ENCODE measurements around the gene GREB1L. TPM values are rescaled to one million over a fixed set of nuclear protein-coding genes. Genes with fewer than 3 reads are reported as not detected.

Gene GREB1L
- total RNA-seq, 1 donor from 2014 or later = 12.5 TPM

DNA sequence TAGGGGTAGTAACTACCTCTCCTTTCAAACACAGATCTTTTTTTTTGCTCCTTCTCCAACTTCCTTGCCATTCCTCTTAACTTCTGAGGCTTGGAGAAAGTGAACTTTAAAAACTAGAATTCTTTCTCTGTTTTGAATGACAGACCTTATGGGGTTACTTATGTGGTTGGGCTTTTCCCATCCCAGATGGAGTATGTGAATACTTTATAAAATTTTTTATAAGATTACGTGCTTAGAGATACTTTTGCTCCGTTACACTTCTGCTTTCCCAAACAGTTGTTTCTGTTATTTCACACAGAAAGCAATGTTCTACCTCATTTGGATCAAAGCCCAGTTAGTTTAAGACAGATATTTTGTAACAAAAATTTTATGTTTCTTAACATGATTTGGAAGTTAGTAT, 20.2 kb downstream of the GREB1L start:
- H3K27me3 ChIP-seq (ENCODE audit: control insufficient read depth in 3 of 3, insufficient read depth in 3 of 3, low read length in 3 of 3) = no peaks in the 10 kb centered on the region

DNA sequence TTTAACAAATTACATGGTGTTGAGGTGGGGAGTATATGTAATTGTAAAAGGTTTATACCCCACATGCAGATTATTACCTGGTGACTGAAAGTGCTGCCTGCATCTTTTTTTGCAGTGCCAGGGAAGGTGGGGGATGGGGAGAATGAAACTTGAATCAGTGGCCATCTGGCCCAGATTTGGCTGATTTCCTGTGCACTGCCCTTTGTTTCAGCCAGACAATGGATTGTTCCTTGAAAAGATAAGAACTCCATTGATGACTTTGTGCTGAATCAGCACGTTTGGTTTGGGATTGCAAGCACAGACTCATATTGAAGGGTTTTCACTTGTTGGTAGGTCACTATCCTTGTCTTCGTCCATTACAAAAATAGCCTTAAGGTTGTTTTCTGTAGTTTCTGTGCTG, 20.9 kb downstream of the GREB1L start:
- Histone ChIP-seq H3K4me3 (ENCODE audit: low read length in 3 of 3) (no peak overlapping the region), H3K27me3 (ENCODE audit: control insufficient read depth in 3 of 3, insufficient read depth in 3 of 3, low read length in 3 of 3) (no peaks in the 10 kb centered on the region), H3K36me3 (ENCODE audit: control insufficient read depth in 3 of 3, insufficient read depth in 3 of 3, low read length in 3 of 3) (no peaks in the 10 kb centered on the region), H3K27ac (ENCODE audit: low read depth, low read length) (no peak overlapping the region), H3K4me1 (ENCODE audit: control insufficient read depth in 3 of 3, insufficient read depth in 3 of 3, low read length in 3 of 3) (no peaks in the 10 kb centered on the region), H3K9me3 (ENCODE audit: control insufficient read depth in 3 of 3, low read length in 3 of 3) (no peaks in the 10 kb centered on the region), H3K9ac (ENCODE audit: low read depth in 1 of 3, low read length in 3 of 3) (no peak overlapping the region)

More for the DNA sequence above, 20.2 kb downstream of the GREB1L start:
- no peaks in the 10 kb centered on the region for H3K36me3 ChIP-seq (ENCODE audit: control insufficient read depth in 3 of 3, insufficient read depth in 3 of 3, low read length in 3 of 3)
- no peak overlapping the region for H3K4me3 ChIP-seq (ENCODE audit: low read length in 3 of 3)
- no peak overlapping the region for H3K9ac ChIP-seq (ENCODE audit: low read depth in 1 of 3, low read length in 3 of 3)
- no peak overlapping the region for H3K27ac ChIP-seq (ENCODE audit: low read depth, low read length)
- H3K4me1 ChIP-seq (ENCODE audit: control insufficient read depth in 3 of 3, insufficient read depth in 3 of 3, low read length in 3 of 3) = no peaks in the 10 kb centered on the region
- H3K9me3 ChIP-seq (ENCODE audit: control insufficient read depth in 3 of 3, low read length in 3 of 3) = no peaks in the 10 kb centered on the region

DNA sequence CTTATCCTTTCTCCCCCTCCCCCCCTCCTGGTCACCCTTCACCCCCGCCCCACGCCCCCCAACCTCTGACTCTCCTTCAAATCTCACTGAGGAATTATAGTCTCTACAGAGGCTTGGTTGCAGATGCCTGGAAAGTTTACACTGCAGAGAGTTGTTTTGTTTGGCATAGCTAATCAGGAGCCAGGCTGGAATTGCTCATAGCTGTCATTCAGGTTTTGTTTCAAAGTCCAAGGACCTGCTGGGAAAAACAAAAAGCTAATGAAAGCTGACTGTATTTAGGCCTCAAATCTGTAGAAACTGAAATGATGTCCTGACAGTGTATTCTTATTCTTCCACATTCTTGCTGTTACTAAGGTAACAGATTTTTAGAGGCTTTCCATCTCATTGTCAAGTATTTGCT, 22.6 kb downstream of the GREB1L start:
- Histone ChIP-seq H3K27me3 (ENCODE audit: control insufficient read depth in 3 of 3, insufficient read depth in 3 of 3, low read length in 3 of 3) (no peaks in the 10 kb centered on the region), H3K4me3 (ENCODE audit: low read length in 3 of 3) (no peak overlapping the region), H3K4me1 (ENCODE audit: control insufficient read depth in 3 of 3, insufficient read depth in 3 of 3, low read length in 3 of 3) (no peaks in the 10 kb centered on the region), H3K36me3 (ENCODE audit: control insufficient read depth in 3 of 3, insufficient read depth in 3 of 3, low read length in 3 of 3) (no peaks in the 10 kb centered on the region), H3K9ac (ENCODE audit: low read depth in 1 of 3, low read length in 3 of 3) (no peak overlapping the region), H3K27ac (ENCODE audit: low read depth, low read length) (no peak overlapping the region), H3K9me3 (ENCODE audit: control insufficient read depth in 3 of 3, low read length in 3 of 3) (no peaks in the 10 kb centered on the region)

DNA sequence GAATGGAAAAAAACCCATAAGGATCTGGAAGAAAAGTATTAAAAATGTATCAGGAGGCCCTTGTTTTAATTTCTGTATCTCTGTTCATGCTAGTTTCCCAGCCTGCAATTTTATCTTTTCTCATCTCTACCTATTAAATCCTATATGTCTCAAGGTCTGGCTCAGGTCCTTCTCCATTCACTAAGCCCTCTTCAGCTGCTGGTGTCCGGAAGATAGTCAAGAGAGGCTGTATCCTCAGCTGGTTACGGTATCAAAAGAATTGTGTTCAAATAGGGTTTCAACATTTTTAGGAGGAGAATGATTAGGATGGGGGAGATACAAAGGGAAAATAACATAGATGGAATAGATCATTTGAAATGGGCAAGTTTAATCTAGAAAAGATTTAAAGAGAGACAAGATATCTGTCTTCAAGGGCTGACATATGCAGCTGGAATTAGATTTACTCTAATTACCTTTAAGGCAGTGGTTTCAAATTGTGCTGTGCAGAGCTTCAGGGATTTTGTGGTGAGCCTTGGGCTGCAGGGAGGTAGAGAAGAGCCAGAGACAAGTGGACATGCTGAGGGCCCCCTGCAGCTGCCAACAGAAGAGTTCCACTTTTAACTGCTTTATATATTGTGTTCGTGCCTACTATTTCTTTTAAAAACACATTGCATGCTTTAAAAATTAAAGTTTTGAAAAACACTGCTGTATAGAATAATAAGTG, 24.1 kb downstream of the GREB1L start:
- no peaks in the 10 kb centered on the region for H3K4me1 ChIP-seq (ENCODE audit: control insufficient read depth in 3 of 3, insufficient read depth in 3 of 3, low read length in 3 of 3)
- no peaks in the 10 kb centered on the region for H3K9me3 ChIP-seq (ENCODE audit: control insufficient read depth in 3 of 3, low read length in 3 of 3)
- H3K36me3 ChIP-seq (ENCODE audit: control insufficient read depth in 3 of 3, insufficient read depth in 3 of 3, low read length in 3 of 3) = no peaks in the 10 kb centered on the region
- no peaks in the 10 kb centered on the region for H3K27me3 ChIP-seq (ENCODE audit: control insufficient read depth in 3 of 3, insufficient read depth in 3 of 3, low read length in 3 of 3)
- no peak overlapping the region for H3K9ac ChIP-seq (ENCODE audit: low read depth in 1 of 3, low read length in 3 of 3)
- H3K27ac ChIP-seq (ENCODE audit: low read depth, low read length) = no peak overlapping the region
- no peak overlapping the region for H3K4me3 ChIP-seq (ENCODE audit: low read length in 3 of 3)

DNA sequence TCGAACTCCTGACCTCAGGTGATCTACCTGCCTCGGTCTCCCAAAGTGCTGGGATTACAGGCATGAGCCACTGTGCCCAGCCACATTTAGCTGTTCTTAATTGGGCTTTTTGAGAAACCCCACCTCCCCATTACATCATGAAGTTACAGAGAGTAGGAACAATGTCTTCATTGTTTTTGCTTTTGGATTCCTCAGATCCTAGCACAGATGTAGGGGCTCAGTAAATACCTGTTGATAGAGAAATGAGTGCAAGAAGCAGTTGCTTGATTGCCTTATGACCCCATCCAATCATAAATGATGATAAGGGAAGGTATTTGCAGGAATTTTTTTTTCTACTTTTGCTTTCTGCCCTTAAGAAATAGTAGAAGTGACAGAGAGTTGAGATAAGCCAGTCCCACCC, 25.4 kb downstream of the GREB1L start:
- Histone ChIP-seq H3K27ac (ENCODE audit: low read depth, low read length) (no peak overlapping the region), H3K9ac (ENCODE audit: low read depth in 1 of 3, low read length in 3 of 3) (no peak overlapping the region), H3K4me3 (ENCODE audit: low read length in 3 of 3) (no peak overlapping the region), H3K27me3 (ENCODE audit: control insufficient read depth in 3 of 3, insufficient read depth in 3 of 3, low read length in 3 of 3) (no peaks in the 10 kb centered on the region), H3K9me3 (ENCODE audit: control insufficient read depth in 3 of 3, low read length in 3 of 3) (no peaks in the 10 kb centered on the region), H3K36me3 (ENCODE audit: control insufficient read depth in 3 of 3, insufficient read depth in 3 of 3, low read length in 3 of 3) (no peaks in the 10 kb centered on the region), H3K4me1 (ENCODE audit: control insufficient read depth in 3 of 3, insufficient read depth in 3 of 3, low read length in 3 of 3) (no peaks in the 10 kb centered on the region)

DNA sequence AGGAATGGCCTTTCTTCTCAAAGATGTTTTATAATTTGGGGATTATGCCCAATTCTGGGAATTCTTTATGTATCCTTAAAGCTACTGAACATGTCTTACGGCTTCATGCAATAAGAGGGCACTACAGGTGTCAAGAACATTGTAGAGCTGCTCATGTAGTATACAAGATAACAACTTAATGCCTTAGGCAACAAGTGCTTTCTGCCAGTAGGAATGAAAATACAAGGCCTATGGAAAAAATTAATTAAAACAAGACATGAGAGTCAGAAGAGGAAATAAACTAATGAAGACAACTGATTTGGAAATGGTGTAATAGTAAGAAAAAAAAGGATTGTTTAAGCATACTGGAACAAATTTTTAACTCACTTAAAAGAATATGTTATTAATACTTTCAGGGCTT, 27.3 kb downstream of the GREB1L start:
- no peaks in the 10 kb centered on the region for H3K4me1 ChIP-seq (ENCODE audit: control insufficient read depth in 3 of 3, insufficient read depth in 3 of 3, low read length in 3 of 3)

DNA sequence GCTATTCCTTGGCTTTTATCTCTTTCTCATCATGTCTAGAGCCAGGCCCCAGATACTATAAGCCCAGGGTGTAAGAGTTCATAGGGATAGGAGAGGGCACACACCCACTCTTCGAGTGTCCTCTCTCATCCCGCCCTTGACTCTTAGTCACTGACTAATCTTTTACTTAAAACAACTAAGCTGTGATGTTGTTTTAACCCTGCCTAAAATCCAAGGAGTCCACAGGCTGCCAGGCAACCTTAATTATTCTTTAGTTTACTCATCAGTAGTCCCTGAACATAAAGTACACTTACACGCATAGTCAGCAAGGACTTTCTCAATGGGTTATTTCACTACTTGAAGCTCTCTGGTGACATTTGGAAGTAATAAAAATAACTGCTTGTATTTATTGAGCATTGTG, 28.4 kb downstream of the GREB1L start:
- Histone ChIP-seq H3K9ac (ENCODE audit: low read depth in 1 of 3, low read length in 3 of 3) (no peak overlapping the region), H3K4me3 (ENCODE audit: low read length in 3 of 3) (no peak overlapping the region), H3K27me3 (ENCODE audit: control insufficient read depth in 3 of 3, insufficient read depth in 3 of 3, low read length in 3 of 3) (no peaks in the 10 kb centered on the region), H3K27ac (ENCODE audit: low read depth, low read length) (no peak overlapping the region), H3K4me1 (ENCODE audit: control insufficient read depth in 3 of 3, insufficient read depth in 3 of 3, low read length in 3 of 3) (no peaks in the 10 kb centered on the region), H3K36me3 (ENCODE audit: control insufficient read depth in 3 of 3, insufficient read depth in 3 of 3, low read length in 3 of 3) (no peaks in the 10 kb centered on the region), H3K9me3 (ENCODE audit: control insufficient read depth in 3 of 3, low read length in 3 of 3) (no peaks in the 10 kb centered on the region)

More for the DNA sequence above, 27.3 kb downstream of the GREB1L start:
- Histone ChIP-seq H3K27ac (ENCODE audit: low read depth, low read length) (no peak overlapping the region), H3K4me3 (ENCODE audit: low read length in 3 of 3) (no peak overlapping the region), H3K9me3 (ENCODE audit: control insufficient read depth in 3 of 3, low read length in 3 of 3) (no peaks in the 10 kb centered on the region), H3K9ac (ENCODE audit: low read depth in 1 of 3, low read length in 3 of 3) (no peak overlapping the region), H3K27me3 (ENCODE audit: control insufficient read depth in 3 of 3, insufficient read depth in 3 of 3, low read length in 3 of 3) (no peaks in the 10 kb centered on the region), H3K36me3 (ENCODE audit: control insufficient read depth in 3 of 3, insufficient read depth in 3 of 3, low read length in 3 of 3) (no peaks in the 10 kb centered on the region)

DNA sequence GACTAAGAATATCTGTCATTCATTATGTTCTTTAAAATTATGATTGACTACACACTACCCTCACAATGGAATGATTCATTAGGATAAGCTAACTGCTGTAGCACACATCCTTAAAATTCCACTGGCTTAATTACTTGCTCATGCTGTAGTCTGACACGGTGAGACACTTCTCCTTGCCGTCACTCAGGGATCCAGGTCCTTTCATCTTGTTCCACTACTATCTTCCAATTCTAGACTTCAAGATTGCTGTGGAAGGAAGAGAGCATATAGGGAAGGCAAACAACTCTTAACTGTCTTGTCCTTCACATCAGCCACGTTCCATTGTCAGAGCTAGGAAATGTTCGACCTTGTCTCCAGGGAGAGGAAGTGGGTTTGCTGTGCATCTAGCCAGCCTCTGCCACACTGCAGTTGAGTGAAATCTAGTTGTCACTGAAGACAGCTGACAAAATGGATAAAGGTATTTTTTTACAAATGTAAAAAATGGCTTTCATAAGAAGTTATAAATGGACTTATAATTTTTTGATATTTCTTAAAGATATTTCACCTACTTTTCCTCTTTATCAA, 30.1 kb downstream of the GREB1L start:
- H3K27me3 ChIP-seq (ENCODE audit: control insufficient read depth in 3 of 3, insufficient read depth in 3 of 3, low read length in 3 of 3) = no peaks in the 10 kb centered on the region
- H3K9ac ChIP-seq (ENCODE audit: low read depth in 1 of 3, low read length in 3 of 3) = no peak overlapping the region
- no peaks in the 10 kb centered on the region for H3K4me1 ChIP-seq (ENCODE audit: control insufficient read depth in 3 of 3, insufficient read depth in 3 of 3, low read length in 3 of 3)
- H3K4me3 ChIP-seq (ENCODE audit: low read length in 3 of 3) = no peak overlapping the region
- H3K27ac ChIP-seq (ENCODE audit: low read depth, low read length) = no peak overlapping the region
- H3K36me3 ChIP-seq (ENCODE audit: control insufficient read depth in 3 of 3, insufficient read depth in 3 of 3, low read length in 3 of 3) = no peaks in the 10 kb centered on the region
- no peaks in the 10 kb centered on the region for H3K9me3 ChIP-seq (ENCODE audit: control insufficient read depth in 3 of 3, low read length in 3 of 3)

DNA sequence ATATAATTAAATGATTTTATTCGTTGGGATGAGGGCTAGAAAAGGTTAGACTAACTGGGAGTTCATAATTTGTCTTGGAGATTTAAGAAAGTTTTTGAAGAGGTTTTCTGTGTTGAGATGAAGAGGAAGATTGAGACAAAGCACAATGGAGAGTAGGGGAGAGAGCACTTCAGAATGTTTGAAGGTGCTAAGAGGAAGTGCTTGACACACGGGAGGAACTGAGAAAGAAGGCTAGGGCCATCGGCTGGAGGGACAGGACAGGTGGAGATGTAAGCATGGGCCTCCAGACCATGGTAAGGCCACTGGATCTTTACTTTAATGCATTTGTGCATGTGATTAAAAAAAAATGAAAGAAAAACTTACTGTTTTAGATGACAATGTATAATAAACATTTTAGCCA, 31.5 kb downstream of the GREB1L start:
- no peak overlapping the region for H3K27ac ChIP-seq (ENCODE audit: low read depth, low read length)
- H3K27me3 ChIP-seq (ENCODE audit: control insufficient read depth in 3 of 3, insufficient read depth in 3 of 3, low read length in 3 of 3) = no peaks in the 10 kb centered on the region
- H3K36me3 ChIP-seq (ENCODE audit: control insufficient read depth in 3 of 3, insufficient read depth in 3 of 3, low read length in 3 of 3) = no peaks in the 10 kb centered on the region
- no peak overlapping the region for H3K4me3 ChIP-seq (ENCODE audit: low read length in 3 of 3)
- no peak overlapping the region for H3K9ac ChIP-seq (ENCODE audit: low read depth in 1 of 3, low read length in 3 of 3)
- no peaks in the 10 kb centered on the region for H3K9me3 ChIP-seq (ENCODE audit: control insufficient read depth in 3 of 3, low read length in 3 of 3)
- H3K4me1 ChIP-seq (ENCODE audit: control insufficient read depth in 3 of 3, insufficient read depth in 3 of 3, low read length in 3 of 3) = peaks cover 0 to 2% (median 0%) of the 10 kb centered on the region in 3 donors

DNA sequence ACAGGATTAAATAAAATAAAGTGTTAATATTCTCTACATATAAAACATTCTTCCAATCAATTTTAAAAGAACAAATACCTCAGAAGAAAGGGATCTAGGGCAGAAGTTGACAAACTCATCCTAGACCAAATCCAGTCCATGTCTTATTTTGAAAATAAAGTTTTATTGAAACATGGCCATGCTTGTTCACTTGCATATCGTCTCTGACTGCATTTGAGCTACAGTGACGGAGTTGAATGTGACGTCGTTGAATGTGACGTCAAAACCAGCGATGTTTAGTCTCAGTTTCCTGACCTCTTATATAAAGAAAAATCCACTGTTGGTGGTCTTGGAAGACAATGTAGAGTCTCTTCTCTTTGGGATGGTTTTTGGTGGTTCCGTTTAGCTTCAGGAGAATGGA, 33.6 kb downstream of the GREB1L start:
- no peak overlapping the region for H3K4me3 ChIP-seq (ENCODE audit: low read length in 3 of 3)
- peaks cover 0 to 2% (median 0%) of the 10 kb centered on the region in 3 donors for H3K4me1 ChIP-seq (ENCODE audit: control insufficient read depth in 3 of 3, insufficient read depth in 3 of 3, low read length in 3 of 3)
- H3K27ac ChIP-seq (ENCODE audit: low read depth, low read length) = no peak overlapping the region
- H3K9me3 ChIP-seq (ENCODE audit: control insufficient read depth in 3 of 3, low read length in 3 of 3) = no peaks in the 10 kb centered on the region
- H3K27me3 ChIP-seq (ENCODE audit: control insufficient read depth in 3 of 3, insufficient read depth in 3 of 3, low read length in 3 of 3) = no peaks in the 10 kb centered on the region
- no peak overlapping the region for H3K9ac ChIP-seq (ENCODE audit: low read depth in 1 of 3, low read length in 3 of 3)
- no peaks in the 10 kb centered on the region for H3K36me3 ChIP-seq (ENCODE audit: control insufficient read depth in 3 of 3, insufficient read depth in 3 of 3, low read length in 3 of 3)
